ENCODE measurements around the gene ARHGAP26. TPM values are rescaled to one million over a fixed set of nuclear protein-coding genes. Genes with fewer than 3 reads are reported as not detected.
A peak's percentile ranks its signal among the peaks of the same experiment; 100 is the strongest.

Gene ARHGAP26
- total and polyA plus RNA-seq, 2 donors (not counting 1 experiment from before 2014, with no cell fraction given), result 4.1 to 6.8 TPM

DNA sequence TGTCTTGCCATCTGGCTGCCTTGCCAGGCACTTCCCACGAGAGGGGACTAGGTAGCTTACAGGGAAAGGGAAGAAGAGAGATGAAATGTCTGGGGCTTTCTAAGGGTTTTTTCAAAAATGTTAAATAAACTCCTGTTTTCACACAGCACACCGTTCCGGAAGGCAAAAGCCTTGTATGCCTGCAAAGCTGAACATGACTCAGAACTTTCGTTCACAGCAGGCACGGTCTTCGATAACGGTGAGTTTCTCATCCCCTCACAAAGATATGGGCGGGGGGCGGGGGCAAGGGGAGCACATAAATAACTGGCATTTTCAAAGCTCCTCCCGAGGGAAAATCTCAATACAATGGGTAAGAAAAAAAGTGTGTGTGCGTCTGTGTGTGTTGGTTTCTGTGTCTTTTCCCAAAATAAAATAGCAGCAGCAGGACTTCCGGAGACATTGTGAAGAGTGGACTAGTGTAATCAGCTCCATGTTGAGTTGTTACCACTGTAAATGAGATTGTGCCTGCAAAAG is 443.7 kb downstream of the ARHGAP26 start:
- no peak overlapping the region for H2AFZ ChIP-seq (ENCODE audit: low read length)
- H3K4me1 ChIP-seq (ENCODE audit: control insufficient read depth, extremely low read depth, insufficient read depth, low read length), result no peaks in the 10 kb centered on the region
- H3K79me2 ChIP-seq (ENCODE audit: control insufficient read depth, insufficient read depth, low read length), result no peaks in the 10 kb centered on the region
- no peaks in the 10 kb centered on the region for H4K20me1 ChIP-seq (ENCODE audit: control insufficient read depth, extremely low read depth, insufficient read depth, low read length)
- no peak overlapping the region for H3K27ac ChIP-seq (ENCODE audit: insufficient read depth, low read length)
- H3K4me2 ChIP-seq (ENCODE audit: extremely low read depth, insufficient read depth, low read length), result no peak overlapping the region
- no peaks in the 10 kb centered on the region for H3K9me3 ChIP-seq (ENCODE audit: control insufficient read depth, insufficient read depth, low read depth, low read length)
- H3K36me3 ChIP-seq (ENCODE audit: control insufficient read depth, insufficient read depth, low read length), result no peaks in the 10 kb centered on the region
- no peaks in the 10 kb centered on the region for H3K27me3 ChIP-seq (ENCODE audit: control insufficient read depth, insufficient read depth, low read length)
- TF ChIP-seq, protein P1, sequence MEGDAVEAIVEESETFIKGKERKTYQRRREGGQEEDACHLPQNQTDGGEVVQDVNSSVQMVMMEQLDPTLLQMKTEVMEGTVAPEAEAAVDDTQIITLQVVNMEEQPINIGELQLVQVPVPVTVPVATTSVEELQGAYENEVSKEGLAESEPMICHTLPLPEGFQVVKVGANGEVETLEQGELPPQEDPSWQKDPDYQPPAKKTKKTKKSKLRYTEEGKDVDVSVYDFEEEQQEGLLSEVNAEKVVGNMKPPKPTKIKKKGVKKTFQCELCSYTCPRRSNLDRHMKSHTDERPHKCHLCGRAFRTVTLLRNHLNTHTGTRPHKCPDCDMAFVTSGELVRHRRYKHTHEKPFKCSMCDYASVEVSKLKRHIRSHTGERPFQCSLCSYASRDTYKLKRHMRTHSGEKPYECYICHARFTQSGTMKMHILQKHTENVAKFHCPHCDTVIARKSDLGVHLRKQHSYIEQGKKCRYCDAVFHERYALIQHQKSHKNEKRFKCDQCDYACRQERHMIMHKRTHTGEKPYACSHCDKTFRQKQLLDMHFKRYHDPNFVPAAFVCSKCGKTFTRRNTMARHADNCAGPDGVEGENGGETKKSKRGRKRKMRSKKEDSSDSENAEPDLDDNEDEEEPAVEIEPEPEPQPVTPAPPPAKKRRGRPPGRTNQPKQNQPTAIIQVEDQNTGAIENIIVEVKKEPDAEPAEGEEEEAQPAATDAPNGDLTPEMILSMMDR (conservative IDR thresholded peaks at IDR 0.05 in 1 of 2, IDR thresholded peaks at IDR 0.05 in 1 of 2; ENCODE audit: low read depth in 1 of 2, low read length in 2 of 2), result no peak
- TF ChIP-seq EZH2 (IDR thresholded peaks at IDR 0.05; ENCODE audit: low read length, missing control alignments), result no peak
- no peak overlapping the region for H3K9ac ChIP-seq (ENCODE audit: insufficient read depth, low read length)
- peak in 1 of 2 donors; percentile 63 for DNase-seq (ENCODE audit: low read depth in 2 of 2)
- no peak overlapping the region for H3K4me3 ChIP-seq (replicated peaks in 1 of 4; ENCODE audit: control extremely low read depth in 1 of 4, insufficient read depth in 1 of 4, low read depth in 3 of 4, low read length in 4 of 4)

DNA sequence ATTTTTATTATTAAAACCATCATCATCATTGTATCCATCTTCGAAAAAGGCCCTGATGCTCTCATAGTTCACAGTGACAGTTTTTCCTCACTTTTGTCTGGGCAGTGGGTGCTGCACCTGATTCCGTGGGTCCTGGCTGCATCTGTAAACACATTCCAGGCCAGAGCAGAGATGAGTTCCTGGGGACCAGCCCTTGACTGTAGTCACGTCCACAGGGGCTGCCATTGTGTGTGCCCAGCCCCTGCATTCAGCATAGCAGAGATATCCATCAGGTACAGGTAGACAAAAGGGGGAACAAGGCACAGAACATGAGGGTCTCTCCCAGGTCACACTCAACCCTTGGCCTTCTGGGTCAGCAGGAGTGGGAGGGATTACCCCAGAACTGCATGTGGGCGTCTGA is 444.3 kb downstream of the ARHGAP26 start:
- TF ChIP-seq EZH2 (IDR thresholded peaks at IDR 0.05; ENCODE audit: low read length, missing control alignments), result no peak
- Histone ChIP-seq H3K27ac (ENCODE audit: insufficient read depth, low read length) (no peak overlapping the region), H2AFZ (ENCODE audit: low read length) (no peak overlapping the region), H3K9ac (ENCODE audit: insufficient read depth, low read length) (no peak overlapping the region), H3K4me2 (ENCODE audit: extremely low read depth, insufficient read depth, low read length) (no peak overlapping the region), H4K20me1 (ENCODE audit: control insufficient read depth, extremely low read depth, insufficient read depth, low read length) (no peaks in the 10 kb centered on the region), H3K9me3 (ENCODE audit: control insufficient read depth, insufficient read depth, low read depth, low read length) (no peaks in the 10 kb centered on the region), H3K4me3 (replicated peaks in 1 of 4; ENCODE audit: control extremely low read depth in 1 of 4, insufficient read depth in 1 of 4, low read depth in 3 of 4, low read length in 4 of 4) (no peak overlapping the region), H3K27me3 (ENCODE audit: control insufficient read depth, insufficient read depth, low read length) (no peaks in the 10 kb centered on the region), H3K79me2 (ENCODE audit: control insufficient read depth, insufficient read depth, low read length) (no peaks in the 10 kb centered on the region), H3K4me1 (ENCODE audit: control insufficient read depth, extremely low read depth, insufficient read depth, low read length) (peaks cover 3% of the 10 kb centered on the region), H3K36me3 (ENCODE audit: control insufficient read depth, insufficient read depth, low read length) (no peaks in the 10 kb centered on the region)
- DNase-seq (ENCODE audit: low read depth in 2 of 2), result no peak

DNA sequence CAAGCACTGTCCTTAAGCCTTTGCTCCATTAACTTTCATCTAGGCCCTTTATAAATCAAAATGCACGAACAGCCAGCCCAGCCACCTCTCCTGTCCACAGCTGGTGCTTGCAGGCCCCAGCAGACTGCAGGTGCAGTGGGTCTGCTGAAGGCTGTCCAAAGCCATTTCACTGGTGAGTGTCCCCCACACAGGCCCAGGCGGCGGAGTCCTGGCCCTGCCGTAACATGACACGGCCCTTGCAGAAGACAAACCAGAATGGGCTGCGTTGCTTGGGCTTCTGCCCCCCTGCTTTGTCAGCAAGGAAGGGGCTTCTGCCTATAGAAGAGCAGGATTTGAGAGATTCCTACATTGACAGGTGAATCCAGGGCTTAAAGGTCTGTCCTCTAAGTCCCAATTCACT is 444.7 kb downstream of the ARHGAP26 start:
- no peak overlapping the region for H3K4me3 ChIP-seq (replicated peaks in 1 of 4; ENCODE audit: control extremely low read depth in 1 of 4, insufficient read depth in 1 of 4, low read depth in 3 of 4, low read length in 4 of 4)
- DNase-seq (ENCODE audit: low read depth in 2 of 2), result no peak

DNA sequence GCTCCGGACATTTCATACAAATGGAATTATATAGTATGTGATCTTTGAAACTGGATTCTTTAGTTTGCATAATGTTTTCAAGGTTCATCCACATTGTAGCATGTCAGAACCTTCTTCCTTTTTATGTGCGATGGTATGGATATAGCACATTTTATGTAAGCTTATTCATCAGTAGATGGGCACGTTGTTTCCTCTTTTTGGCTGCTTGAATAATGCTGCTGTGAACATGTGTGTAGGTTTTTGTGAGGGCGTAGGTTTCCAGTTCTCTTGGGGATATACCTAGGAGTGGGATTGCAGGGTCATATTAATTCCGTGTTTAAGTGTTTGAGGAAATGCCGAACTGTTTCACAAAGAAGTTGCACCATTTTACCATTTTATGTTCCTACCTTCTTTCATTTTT is 445.5 kb downstream of the ARHGAP26 start:
- Histone ChIP-seq H3K36me3 (ENCODE audit: control insufficient read depth, insufficient read depth, low read length) (no peaks in the 10 kb centered on the region), H3K79me2 (ENCODE audit: control insufficient read depth, insufficient read depth, low read length) (no peaks in the 10 kb centered on the region), H2AFZ (ENCODE audit: low read length) (no peak overlapping the region), H3K4me2 (ENCODE audit: extremely low read depth, insufficient read depth, low read length) (no peak overlapping the region), H3K4me3 (replicated peaks in 1 of 4; ENCODE audit: control extremely low read depth in 1 of 4, insufficient read depth in 1 of 4, low read depth in 3 of 4, low read length in 4 of 4) (no peak overlapping the region), H3K9ac (ENCODE audit: insufficient read depth, low read length) (no peak overlapping the region), H3K27me3 (ENCODE audit: control insufficient read depth, insufficient read depth, low read length) (no peaks in the 10 kb centered on the region), H3K4me1 (ENCODE audit: control insufficient read depth, extremely low read depth, insufficient read depth, low read length) (peaks cover 6% of the 10 kb centered on the region), H4K20me1 (ENCODE audit: control insufficient read depth, extremely low read depth, insufficient read depth, low read length) (no peaks in the 10 kb centered on the region), H3K27ac (ENCODE audit: insufficient read depth, low read length) (no peak overlapping the region), H3K9me3 (ENCODE audit: control insufficient read depth, insufficient read depth, low read depth, low read length) (no peaks in the 10 kb centered on the region)
- DNase-seq (ENCODE audit: low read depth in 2 of 2), result no peak
- TF ChIP-seq, protein P1 (conservative IDR thresholded peaks at IDR 0.05 in 1 of 2, IDR thresholded peaks at IDR 0.05 in 1 of 2; ENCODE audit: low read depth in 1 of 2, low read length in 2 of 2), result no peak
- TF ChIP-seq EZH2 (IDR thresholded peaks at IDR 0.05; ENCODE audit: low read length, missing control alignments), result no peak

More for the DNA sequence above, 444.7 kb downstream of the ARHGAP26 start:
- Histone ChIP-seq H3K27me3 (ENCODE audit: control insufficient read depth, insufficient read depth, low read length) (no peaks in the 10 kb centered on the region), H3K27ac (ENCODE audit: insufficient read depth, low read length) (no peak overlapping the region), H2AFZ (ENCODE audit: low read length) (no peak overlapping the region), H3K4me1 (ENCODE audit: control insufficient read depth, extremely low read depth, insufficient read depth, low read length) (peaks cover 5% of the 10 kb centered on the region), H3K79me2 (ENCODE audit: control insufficient read depth, insufficient read depth, low read length) (no peaks in the 10 kb centered on the region), H4K20me1 (ENCODE audit: control insufficient read depth, extremely low read depth, insufficient read depth, low read length) (no peaks in the 10 kb centered on the region), H3K9ac (ENCODE audit: insufficient read depth, low read length) (no peak overlapping the region), H3K9me3 (ENCODE audit: control insufficient read depth, insufficient read depth, low read depth, low read length) (no peaks in the 10 kb centered on the region), H3K4me2 (ENCODE audit: extremely low read depth, insufficient read depth, low read length) (no peak overlapping the region), H3K36me3 (ENCODE audit: control insufficient read depth, insufficient read depth, low read length) (no peaks in the 10 kb centered on the region)
- no peak for TF ChIP-seq EZH2 (IDR thresholded peaks at IDR 0.05; ENCODE audit: low read length, missing control alignments)
